ENCODE results near the gene MYZAP.

The MYZAP gene

GRCh38 chr15:57570994-57571393 lies 20.7 kb upstream of the MYZAP start:
- no peak overlapping the region for H3K4me3 ChIP-seq (ENCODE audit: low read depth, low read length)
- no peak for DNase-seq (ENCODE audit: low read depth)
- TF ChIP-seq CTCF (IDR thresholded peaks at IDR 0.05; ENCODE audit: control insufficient read depth, extremely low read depth, insufficient read depth): no peak

GRCh38 chr15:57571725-57572124 lies 20.0 kb upstream of the MYZAP start:
- DNase-seq (ENCODE audit: low read depth): no peak
- no peak overlapping the region for H3K4me3 ChIP-seq (ENCODE audit: low read depth, low read length)
- no peak for TF ChIP-seq CTCF (IDR thresholded peaks at IDR 0.05; ENCODE audit: control insufficient read depth, extremely low read depth, insufficient read depth)

GRCh38 chr15:57572468-57572867 lies 19.2 kb upstream of the MYZAP start:
- no peak overlapping the region for H3K4me3 ChIP-seq (ENCODE audit: low read depth, low read length)
- no peak for DNase-seq (ENCODE audit: low read depth)
- TF ChIP-seq CTCF (IDR thresholded peaks at IDR 0.05; ENCODE audit: control insufficient read depth, extremely low read depth, insufficient read depth): no peak

GRCh38 chr15:57573151-57573550 lies 18.6 kb upstream of the MYZAP start:
- no peak for DNase-seq (ENCODE audit: low read depth)
- no peak for TF ChIP-seq CTCF (IDR thresholded peaks at IDR 0.05; ENCODE audit: control insufficient read depth, extremely low read depth, insufficient read depth)
- no peak overlapping the region for H3K4me3 ChIP-seq (ENCODE audit: low read depth, low read length)

GRCh38 chr15:57575363-57575762 lies 16.3 kb upstream of the MYZAP start:
- no peak for TF ChIP-seq CTCF (IDR thresholded peaks at IDR 0.05; ENCODE audit: control insufficient read depth, extremely low read depth, insufficient read depth)
- no peak for DNase-seq (ENCODE audit: low read depth)
- no peak overlapping the region for H3K4me3 ChIP-seq (ENCODE audit: low read depth, low read length)

GRCh38 chr15:57578288-57578900 lies 13.3 kb upstream of the MYZAP start:
- DNase-seq (ENCODE audit: low read depth): no peak
- no peak overlapping the region for H3K4me3 ChIP-seq (ENCODE audit: low read depth, low read length)
- TF ChIP-seq CTCF (IDR thresholded peaks at IDR 0.05; ENCODE audit: control insufficient read depth, extremely low read depth, insufficient read depth): no peak

GRCh38 chr15:57580428-57580827 lies 11.3 kb upstream of the MYZAP start:
- H3K4me3 ChIP-seq (ENCODE audit: low read depth, low read length): no peak overlapping the region
- DNase-seq (ENCODE audit: low read depth): no peak
- no peak for TF ChIP-seq CTCF (IDR thresholded peaks at IDR 0.05; ENCODE audit: control insufficient read depth, extremely low read depth, insufficient read depth)
